ENCODE results near the gene AIFM3.

GRCh38 chr22:20970939-20971657 is 4.0 kb downstream of the AIFM3 start:
- TF ChIP-seq POLR2A (IDR thresholded peaks at IDR 0.05) (no peak), CTCF (IDR thresholded peaks at IDR 0.05) (no peak), POLR2AphosphoS5 (IDR thresholded peaks at IDR 0.05) (no peak)
